ENCODE measurements around the gene HCRTR1. TPM values are rescaled to one million over a fixed set of nuclear protein-coding genes. Genes with fewer than 3 reads are reported as not detected.

HCRTR1 gene
- total and polyA plus RNA-seq, 11 donors = 0.21 to 0.82 (median 0.30) TPM; not detected in 4

- ATAC-seq (no peak), DNase-seq (no peak)
- TF ChIP-seq, protein P1, sequence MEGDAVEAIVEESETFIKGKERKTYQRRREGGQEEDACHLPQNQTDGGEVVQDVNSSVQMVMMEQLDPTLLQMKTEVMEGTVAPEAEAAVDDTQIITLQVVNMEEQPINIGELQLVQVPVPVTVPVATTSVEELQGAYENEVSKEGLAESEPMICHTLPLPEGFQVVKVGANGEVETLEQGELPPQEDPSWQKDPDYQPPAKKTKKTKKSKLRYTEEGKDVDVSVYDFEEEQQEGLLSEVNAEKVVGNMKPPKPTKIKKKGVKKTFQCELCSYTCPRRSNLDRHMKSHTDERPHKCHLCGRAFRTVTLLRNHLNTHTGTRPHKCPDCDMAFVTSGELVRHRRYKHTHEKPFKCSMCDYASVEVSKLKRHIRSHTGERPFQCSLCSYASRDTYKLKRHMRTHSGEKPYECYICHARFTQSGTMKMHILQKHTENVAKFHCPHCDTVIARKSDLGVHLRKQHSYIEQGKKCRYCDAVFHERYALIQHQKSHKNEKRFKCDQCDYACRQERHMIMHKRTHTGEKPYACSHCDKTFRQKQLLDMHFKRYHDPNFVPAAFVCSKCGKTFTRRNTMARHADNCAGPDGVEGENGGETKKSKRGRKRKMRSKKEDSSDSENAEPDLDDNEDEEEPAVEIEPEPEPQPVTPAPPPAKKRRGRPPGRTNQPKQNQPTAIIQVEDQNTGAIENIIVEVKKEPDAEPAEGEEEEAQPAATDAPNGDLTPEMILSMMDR (IDR thresholded peaks at IDR 0.05) = no peak
- TF ChIP-seq POLR2A (IDR thresholded peaks at IDR 0.05) = no peak
- H3K4me3 ChIP-seq = no peak overlapping the region
- H3K27me3 ChIP-seq = no peaks in the 10 kb centered on the region
- no peak overlapping the region for H3K27ac ChIP-seq
- WGBS, 4 donors = 89 to 90% (median 90%) methylated on average over 11 to 12 of the region's 12 CpGs
- peaks cover 0 to 55% (median 4%) of the 10 kb centered on the region in 9 donors for H3K36me3 ChIP-seq
- intact Hi-C loops (cut with DNase I) = no loop called here
- H3K4me1 ChIP-seq = peaks cover 0 to 26% (median 17%) of the 10 kb centered on the region in 12 donors
- no peaks in the 10 kb centered on the region for H3K9me3 ChIP-seq
Observed at GRCh38 chr1:31653717-31654473, 36.4 kb downstream of the HCRTR1 start.

DNA sequence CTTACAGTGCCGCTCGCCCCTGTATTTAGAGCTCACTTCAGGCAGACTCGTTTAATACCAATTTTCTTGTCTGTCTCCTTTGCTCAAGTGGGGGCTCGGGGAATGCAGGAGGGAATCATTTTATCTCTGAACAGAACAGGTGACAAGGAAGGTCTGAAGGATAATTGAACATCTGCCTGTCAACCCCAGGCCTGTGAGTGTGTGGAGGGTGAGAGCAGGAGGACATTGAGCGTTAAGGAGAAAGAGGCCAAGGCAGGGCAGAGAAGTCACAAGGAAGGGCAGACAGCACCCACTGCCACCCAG is 36.9 kb downstream of the HCRTR1 start:
- Histone ChIP-seq H3K4me1 (peaks cover 0 to 22% (median 15%) of the 10 kb centered on the region in 12 donors), H3K9me3 (no peaks in the 10 kb centered on the region), H3K27ac (no peak overlapping the region), H3K4me3 (no peak overlapping the region), H3K27me3 (no peaks in the 10 kb centered on the region), H3K36me3 (peaks cover 0 to 55% (median 4%) of the 10 kb centered on the region in 9 donors)
- no peak for TF ChIP-seq POLR2A (IDR thresholded peaks at IDR 0.05)
- TF ChIP-seq, protein P1 (IDR thresholded peaks at IDR 0.05) = no peak
- 90 to 95% (median 93%) methylated on average over 5 of the region's 5 CpGs for WGBS, 4 donors
- DNase-seq (no peak), ATAC-seq (no peak)
- intact Hi-C loops (cut with DNase I) = no loop called here

GRCh38 chr1:31655104-31655503 is 37.6 kb downstream of the HCRTR1 start:
- H3K36me3 ChIP-seq = peaks cover 0 to 55% (median 4%) of the 10 kb centered on the region in 9 donors
- no peak overlapping the region for H3K27ac ChIP-seq
- WGBS, 4 donors = 86 to 97% (median 94%) methylated on average over 6 of the region's 6 CpGs
- H3K27me3 ChIP-seq = no peaks in the 10 kb centered on the region
- no peak overlapping the region for H3K4me3 ChIP-seq
- ATAC-seq = no peak
- H3K4me1 ChIP-seq = peaks cover 0 to 16% (median 11%) of the 10 kb centered on the region in 12 donors
- H3K9me3 ChIP-seq = no peaks in the 10 kb centered on the region
- peak in 1 of 5 donors; percentile 49 for DNase-seq
- intact Hi-C loops (cut with DNase I) = no loop called here
- TF ChIP-seq, protein P1 (IDR thresholded peaks at IDR 0.05) = no peak
- TF ChIP-seq POLR2A (IDR thresholded peaks at IDR 0.05) = no peak

- DNase-seq = no peak
- 87 to 93% (median 91%) methylated on average over 4 of the region's 4 CpGs for WGBS, 4 donors
- no peaks in the 10 kb centered on the region for H3K27me3 ChIP-seq
- no peaks in the 10 kb centered on the region for H3K9me3 ChIP-seq
- no peak for TF ChIP-seq POLR2A (IDR thresholded peaks at IDR 0.05)
- TF ChIP-seq, protein P1 (IDR thresholded peaks at IDR 0.05) = no peak
- intact Hi-C loops (cut with DNase I) = no loop called here
- H3K4me3 ChIP-seq = no peak overlapping the region
- H3K36me3 ChIP-seq = peaks cover 0 to 59% (median 4%) of the 10 kb centered on the region in 9 donors
- no peak overlapping the region for H3K27ac ChIP-seq
- ATAC-seq = no peak
- H3K4me1 ChIP-seq = peaks cover 0 to 11% (median 7%) of the 10 kb centered on the region in 12 donors
Observed at GRCh38 chr1:31655756-31656155, 38.3 kb downstream of the HCRTR1 start.

All from heart left ventricle (tissue), 16 donors.